ENCODE measurements around the gene CRTC1. TPM values are rescaled to one million over a fixed set of nuclear protein-coding genes. Genes with fewer than 3 reads are reported as not detected.
"Not testable (repeated sequence)": the region's sequence is repeated elsewhere in the genome, so short reads cannot be mapped to it uniquely, and the experiment has no call there.

The CRTC1 gene
- total RNA-seq, 4 donors from 2014 or later, result 1.8 to 3.6 (median 2.1) TPM

- no peaks in the 10 kb centered on the region for H3K9me3 ChIP-seq
- intact Hi-C loops (cut with DNase I), result no loop called here
- no peaks in the 10 kb centered on the region for H3K36me3 ChIP-seq
- no peak for DNase-seq
- H3K4me3 ChIP-seq, result no peak overlapping the region
- H3K4me1 ChIP-seq, result peaks cover 0 to 13% (median 2%) of the 10 kb centered on the region in 3 donors
- TF ChIP-seq CTCF (IDR thresholded peaks at IDR 0.05) (no peak), POLR2A (IDR thresholded peaks at IDR 0.05) (no peak)
- WGBS, 2 donors, result 46 to 55% methylated on average over 4 to 7 of the region's 9 CpGs
- H3K27ac ChIP-seq, result no peak overlapping the region
- peaks cover 0 to 25% (median 0%) of the 10 kb centered on the region in 4 donors for H3K27me3 ChIP-seq
These were observed 130.6 kb downstream of the CRTC1 start for GRCh38 chr19:18814063-18814462.

GRCh38 chr19:18815673-18816072 is 132.2 kb downstream of the CRTC1 start:
- Histone ChIP-seq H3K36me3 (no peaks in the 10 kb centered on the region), H3K9me3 (no peaks in the 10 kb centered on the region), H3K4me1 (no peaks in the 10 kb centered on the region), H3K4me3 (no peak overlapping the region), H3K27me3 (peaks cover 0 to 18% (median 0%) of the 10 kb centered on the region in 4 donors), H3K27ac (no peak overlapping the region)
- intact Hi-C loops (cut with DNase I), result no loop called here
- no peak for TF ChIP-seq POLR2A (IDR thresholded peaks at IDR 0.05)
- TF ChIP-seq CTCF (IDR thresholded peaks at IDR 0.05), result no peak
- WGBS, 2 donors, result 86 to 89% methylated on average over 5 of the region's 5 CpGs
- no peak for DNase-seq

GRCh38 chr19:18816645-18817044 is 133.2 kb downstream of the CRTC1 start:
- H3K4me1 ChIP-seq; H3K9me3 ChIP-seq; intact Hi-C loops (cut with DNase I); H3K27ac ChIP-seq; H3K4me3 ChIP-seq; H3K36me3 ChIP-seq; DNase-seq: not testable (repeated sequence)
- peaks cover 0 to 15% (median 0%) of the 10 kb centered on the region in 4 donors for H3K27me3 ChIP-seq
- WGBS, 2 donors, result 82 to 93% methylated on average over 2 to 3 of the region's 4 CpGs

GRCh38 chr19:18817574-18817973 is 134.1 kb downstream of the CRTC1 start:
- H3K27ac ChIP-seq, result no peak overlapping the region
- peaks cover 0 to 6% (median 0%) of the 10 kb centered on the region in 4 donors for H3K27me3 ChIP-seq
- no peaks in the 10 kb centered on the region for H3K4me1 ChIP-seq
- H3K9me3 ChIP-seq, result no peaks in the 10 kb centered on the region
- DNase-seq, result no peak
- WGBS, 2 donors, result 74 to 77% methylated on average over 9 of the region's 9 CpGs
- intact Hi-C loops (cut with DNase I), result no loop called here
- H3K4me3 ChIP-seq, result no peak overlapping the region
- no peak for TF ChIP-seq POLR2A (IDR thresholded peaks at IDR 0.05)
- no peak for TF ChIP-seq CTCF (IDR thresholded peaks at IDR 0.05)
- no peaks in the 10 kb centered on the region for H3K36me3 ChIP-seq

GRCh38 chr19:18828786-18829185 is 145.3 kb downstream of the CRTC1 start:
- intact Hi-C loops (cut with DNase I), result no loop called here
- Histone ChIP-seq H3K9me3 (peaks cover 0 to 15% (median 13%) of the 10 kb centered on the region in 3 donors), H3K27me3 (no peaks in the 10 kb centered on the region), H3K27ac (no peak overlapping the region), H3K4me3 (no peak overlapping the region), H3K4me1 (peaks cover 5 to 17% (median 12%) of the 10 kb centered on the region in 3 donors), H3K36me3 (no peaks in the 10 kb centered on the region)
- TF ChIP-seq POLR2A (IDR thresholded peaks at IDR 0.05) (no peak), CTCF (IDR thresholded peaks at IDR 0.05) (no peak)
- DNase-seq, result no peak
- 56 to 62% methylated on average over 6 of the region's 6 CpGs for WGBS, 2 donors

GRCh38 chr19:18830488-18830887 is 147.0 kb downstream of the CRTC1 start:
- no peaks in the 10 kb centered on the region for H3K27me3 ChIP-seq
- H3K4me3 ChIP-seq, result no peak overlapping the region
- 92 to 96% methylated on average over 2 of the region's 2 CpGs for WGBS, 2 donors
- H3K27ac ChIP-seq, result no peak overlapping the region
- intact Hi-C loops (cut with DNase I), result no loop called here
- peaks cover 0 to 15% (median 13%) of the 10 kb centered on the region in 3 donors for H3K9me3 ChIP-seq
- H3K4me1 ChIP-seq, result peaks cover 22 to 34% (median 26%) of the 10 kb centered on the region in 3 donors
- peaks cover 0 to 7% (median 0%) of the 10 kb centered on the region in 3 donors for H3K36me3 ChIP-seq
- TF ChIP-seq POLR2A (IDR thresholded peaks at IDR 0.05) (no peak), CTCF (IDR thresholded peaks at IDR 0.05) (no peak)
- no peak for DNase-seq
